ENCODE results near the gene CNOT6. TPM values are rescaled to one million over a fixed set of nuclear protein-coding genes. Genes with fewer than 3 reads are reported as not detected.
A peak's percentile ranks its signal among the peaks of the same experiment; 100 is the strongest.

CNOT6 gene
- total and polyA plus RNA-seq, 5 experiments from 2014 or later, result 6.0 to 50.7 (median 11.1) TPM

DNA sequence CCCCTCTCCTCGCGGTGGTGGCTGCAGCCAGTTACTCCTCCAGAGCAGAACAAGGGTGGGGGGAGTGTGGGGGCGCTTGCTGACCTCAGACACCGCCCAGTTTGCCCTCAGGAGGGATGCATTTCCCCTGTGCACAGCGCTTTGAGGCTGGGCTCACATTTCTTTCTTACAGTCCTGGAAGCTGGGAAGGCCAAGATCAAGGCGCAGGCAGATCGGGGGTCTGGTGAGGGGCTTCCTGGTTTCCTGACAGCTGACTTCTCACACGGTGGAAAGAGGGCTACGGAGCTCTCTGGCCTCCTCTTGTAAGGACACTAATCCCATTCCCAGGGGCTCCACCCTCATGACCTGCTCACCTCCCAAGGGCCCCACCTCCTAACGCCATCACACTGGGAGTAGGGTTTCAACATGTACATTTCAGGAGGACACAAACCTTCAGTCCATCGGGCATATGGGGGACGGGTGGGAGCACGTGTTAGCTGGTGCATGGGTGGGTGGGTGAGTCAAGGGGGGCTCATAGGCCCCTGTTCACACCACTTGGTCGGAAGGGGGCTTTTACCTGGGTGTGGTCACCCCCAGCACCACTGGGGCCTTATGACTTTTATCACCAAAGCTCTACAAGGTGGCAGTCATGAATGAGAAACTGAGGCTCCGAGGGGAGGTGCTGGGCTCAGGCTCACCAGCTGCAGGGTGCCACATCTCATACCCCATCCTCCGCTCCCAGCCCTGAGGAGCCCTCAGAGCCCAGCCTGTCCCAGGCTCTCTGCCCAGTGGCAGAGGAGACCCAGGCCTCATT lies 104.8 kb downstream of the CNOT6 start:
- no peak for ATAC-seq
- H3K36me3 Mint-ChIP-seq, result no peaks in the 10 kb centered on the region
- no peak overlapping the region for H3K4me3 Mint-ChIP-seq
- H3K4me1 Mint-ChIP-seq, result no peaks in the 10 kb centered on the region
- DNase-seq, result no peak
- no peak overlapping the region for H3K27ac Mint-ChIP-seq
- peaks cover 0 to 4% (median 0%) of the 10 kb centered on the region in 5 donors for H3K27me3 Mint-ChIP-seq
- POLR2A ChIA-PET, result interaction anchor here (0.6 to 1.7 kb wide), 5 partner anchors 9 to 74 kb away, joined by 3 to 6 read pairs (median 3); no protein-coding TSS in a partner anchor
- no peaks in the 10 kb centered on the region for H3K9me3 Mint-ChIP-seq

DNA sequence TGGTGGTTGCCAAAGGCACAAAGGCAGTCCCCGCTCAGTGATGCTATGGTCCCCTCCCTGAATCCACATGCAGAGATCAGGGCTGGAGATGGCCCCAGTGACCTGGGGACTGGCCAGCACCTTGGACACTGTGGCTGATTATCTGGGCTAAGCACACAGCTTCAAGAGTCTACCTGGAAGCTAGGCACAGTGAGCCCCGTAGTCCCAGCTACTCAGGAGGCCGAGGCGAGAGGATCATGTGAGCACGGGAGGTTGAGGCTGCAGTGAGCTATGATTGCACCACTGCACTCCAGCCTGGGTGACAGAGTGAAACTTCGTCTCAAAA lies 105.4 kb downstream of the CNOT6 start:
- H3K4me3 Mint-ChIP-seq, result no peak overlapping the region
- no peak for ATAC-seq
- no peaks in the 10 kb centered on the region for H3K9me3 Mint-ChIP-seq
- POLR2A ChIA-PET, result interaction anchor here (0.8 kb wide), 1 partner anchor 9 kb away, joined by 3 read pairs; no protein-coding TSS in a partner anchor
- H3K27ac Mint-ChIP-seq, result no peak overlapping the region
- DNase-seq, result no peak
- H3K36me3 Mint-ChIP-seq, result no peaks in the 10 kb centered on the region
- H3K4me1 Mint-ChIP-seq, result no peaks in the 10 kb centered on the region
- H3K27me3 Mint-ChIP-seq, result peaks cover 0 to 4% (median 0%) of the 10 kb centered on the region in 5 donors

DNA sequence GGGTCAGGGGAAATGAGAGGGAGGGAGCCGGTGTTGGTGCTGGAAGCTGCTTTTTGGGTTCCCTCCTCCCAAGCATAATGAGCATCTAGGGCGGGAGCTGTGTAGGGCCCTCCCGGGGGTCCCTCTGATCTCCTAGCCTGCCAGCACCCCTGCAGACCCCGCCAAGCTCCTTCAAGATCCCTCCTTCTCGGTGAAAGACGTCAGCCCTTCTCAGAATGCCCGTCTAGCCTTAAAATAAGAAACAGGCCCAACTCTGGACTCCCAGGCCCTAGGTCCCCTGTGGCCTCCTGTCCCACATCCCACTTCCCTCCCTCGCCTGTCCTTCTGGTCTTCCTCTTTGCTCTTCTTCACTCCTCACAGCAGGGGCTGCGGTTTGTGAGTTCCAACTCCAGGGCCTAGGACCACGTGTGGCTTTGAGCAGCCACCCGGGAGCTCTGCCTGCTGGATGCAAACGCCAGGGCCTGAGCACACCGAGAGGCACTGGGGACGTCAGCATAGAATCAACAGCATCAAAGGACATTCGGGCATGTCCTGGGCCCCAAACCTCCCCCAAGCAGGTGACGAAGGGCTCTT lies 105.9 kb downstream of the CNOT6 start:
- POLR2A ChIA-PET, result interaction anchor here (0.8 kb wide), 1 partner anchor 10 kb away, joined by 3 read pairs; no protein-coding TSS in a partner anchor
- DNase-seq, result no peak
- no peak for ATAC-seq
- Mint-ChIP-seq H3K36me3 (no peaks in the 10 kb centered on the region), H3K27ac (no peak overlapping the region), H3K9me3 (no peaks in the 10 kb centered on the region), H3K4me1 (no peaks in the 10 kb centered on the region), H3K27me3 (peaks cover 0 to 1% (median 0%) of the 10 kb centered on the region in 5 donors), H3K4me3 (no peak overlapping the region)

DNA sequence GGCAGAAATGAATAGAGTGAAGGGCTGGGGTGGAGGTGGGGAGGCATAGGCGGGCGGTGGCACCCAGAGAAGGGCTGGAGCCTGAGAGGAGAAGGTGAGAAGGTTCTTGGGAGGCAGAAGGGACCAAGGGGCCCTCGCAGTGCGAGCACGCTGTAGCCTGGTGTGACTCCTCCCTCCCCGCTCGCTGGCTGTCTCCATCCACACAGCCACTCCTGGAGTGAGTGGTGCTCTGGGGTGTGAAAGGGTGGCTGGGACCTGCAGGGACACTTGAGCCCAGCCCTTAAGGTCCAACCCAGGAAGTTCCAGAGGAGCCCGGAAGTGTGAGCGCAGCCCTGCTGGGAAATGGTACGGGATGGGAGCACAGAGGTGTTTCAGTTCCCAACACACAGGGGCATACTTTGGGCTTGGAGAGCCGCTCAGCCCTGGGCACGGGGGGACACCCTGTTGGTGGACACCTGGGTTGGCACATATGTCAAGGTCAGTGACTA lies 106.4 kb downstream of the CNOT6 start:
- POLR2A ChIA-PET, result no interaction called here
- Mint-ChIP-seq H3K4me1 (peaks cover 0 to 1% (median 0%) of the 10 kb centered on the region in 4 donors), H3K36me3 (no peaks in the 10 kb centered on the region), H3K9me3 (no peaks in the 10 kb centered on the region), H3K4me3 (no peak overlapping the region), H3K27ac (no peak overlapping the region), H3K27me3 (no peaks in the 10 kb centered on the region)
- ATAC-seq (no peak), DNase-seq (no peak)

DNA sequence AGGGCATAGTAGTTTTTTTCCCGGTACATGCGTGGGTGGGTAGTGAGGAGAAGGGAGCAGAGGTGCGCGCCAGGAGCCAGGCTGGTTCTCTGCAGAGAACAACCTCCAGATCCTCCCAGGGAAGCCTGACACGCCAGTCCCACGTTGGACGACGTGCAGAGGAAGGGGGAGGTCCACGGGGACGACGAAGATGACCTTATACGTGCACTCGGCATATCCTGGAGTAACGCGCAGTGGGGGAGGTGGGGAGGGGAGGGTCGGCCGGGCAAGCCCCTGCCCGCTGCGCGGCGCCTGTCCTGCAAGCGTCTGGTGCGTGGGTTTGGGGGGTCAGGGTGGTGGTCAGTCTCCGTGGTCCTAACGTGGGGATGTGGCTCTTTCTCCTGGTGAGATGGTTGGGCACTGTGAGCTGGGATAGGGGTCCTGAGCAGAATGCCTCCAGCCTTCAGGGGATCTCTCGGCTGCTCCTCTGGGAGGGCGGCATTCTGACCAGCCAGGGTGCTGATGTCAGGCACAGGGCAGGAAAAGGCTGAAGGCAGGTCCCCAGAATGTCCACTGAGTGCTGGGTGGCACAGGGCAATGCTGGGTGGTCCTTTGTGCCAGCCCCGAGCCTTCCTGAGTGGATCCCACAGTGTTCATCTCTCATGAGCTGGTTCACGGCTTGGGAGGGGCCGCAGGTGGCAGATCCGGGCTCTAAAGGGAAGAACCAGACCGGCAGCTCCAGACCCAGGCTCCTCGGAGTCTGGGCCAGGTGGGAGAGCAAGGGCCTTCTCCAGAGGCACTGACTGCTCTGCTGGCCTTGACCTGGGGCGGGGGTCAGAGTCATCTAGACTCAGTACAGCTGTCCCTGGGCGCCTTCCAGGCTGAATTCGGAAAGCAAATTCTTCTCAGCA lies 107.7 kb downstream of the CNOT6 start:
- DNase-seq, result peak in 1 of 10 donors; percentile 12
- Mint-ChIP-seq H3K9me3 (no peaks in the 10 kb centered on the region), H3K27me3 (no peaks in the 10 kb centered on the region), H3K4me1 (peaks cover 2 to 11% (median 4%) of the 10 kb centered on the region in 4 donors), H3K36me3 (no peaks in the 10 kb centered on the region), H3K27ac (peak overlapping the region in 2 of 10 donors; percentile 17 to 27), H3K4me3 (no peak overlapping the region)
- ATAC-seq, result no peak
- POLR2A ChIA-PET, result interaction anchor here (1.0 to 4.4 kb wide), 3 partner anchors 10 to 32 kb away, joined by 3 to 22 read pairs (median 3); partner anchors contain the start of gene SCGB3A1

DNA sequence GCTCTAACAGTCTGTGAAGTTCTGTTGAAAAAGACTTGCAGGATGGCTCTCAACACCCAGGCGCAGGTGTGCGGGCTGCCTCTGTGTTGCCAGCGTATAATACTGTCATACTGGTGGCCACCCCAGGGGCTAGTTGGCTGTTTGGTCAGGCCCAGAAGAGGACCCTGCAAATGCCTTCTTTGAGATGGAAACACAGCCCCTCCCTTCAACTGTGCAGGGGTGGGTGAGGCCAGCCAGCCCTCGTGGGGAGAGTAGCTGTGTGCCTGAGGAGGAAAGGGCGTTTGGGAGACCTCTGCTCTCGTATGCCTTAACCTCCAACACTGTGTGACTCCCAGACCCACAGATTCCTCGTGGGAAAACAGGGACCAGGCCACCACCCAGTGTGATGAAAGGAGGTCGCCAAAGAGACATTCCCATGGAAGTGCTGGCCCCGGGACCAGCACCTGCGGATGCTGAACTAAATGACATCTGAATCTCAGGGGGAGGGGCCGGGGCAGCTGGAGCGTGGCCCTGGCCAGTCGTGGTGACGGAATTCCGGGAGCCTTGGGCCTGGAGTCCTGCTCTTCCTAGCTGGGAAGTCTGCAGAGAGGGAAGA lies 108.4 kb downstream of the CNOT6 start:
- no peak for ATAC-seq
- POLR2A ChIA-PET, result interaction anchor here (0.6 to 4.4 kb wide), 6 partner anchors 11 to 136 kb away, joined by 3 to 22 read pairs (median 3); partner anchors contain the start of gene SCGB3A1

DNA sequence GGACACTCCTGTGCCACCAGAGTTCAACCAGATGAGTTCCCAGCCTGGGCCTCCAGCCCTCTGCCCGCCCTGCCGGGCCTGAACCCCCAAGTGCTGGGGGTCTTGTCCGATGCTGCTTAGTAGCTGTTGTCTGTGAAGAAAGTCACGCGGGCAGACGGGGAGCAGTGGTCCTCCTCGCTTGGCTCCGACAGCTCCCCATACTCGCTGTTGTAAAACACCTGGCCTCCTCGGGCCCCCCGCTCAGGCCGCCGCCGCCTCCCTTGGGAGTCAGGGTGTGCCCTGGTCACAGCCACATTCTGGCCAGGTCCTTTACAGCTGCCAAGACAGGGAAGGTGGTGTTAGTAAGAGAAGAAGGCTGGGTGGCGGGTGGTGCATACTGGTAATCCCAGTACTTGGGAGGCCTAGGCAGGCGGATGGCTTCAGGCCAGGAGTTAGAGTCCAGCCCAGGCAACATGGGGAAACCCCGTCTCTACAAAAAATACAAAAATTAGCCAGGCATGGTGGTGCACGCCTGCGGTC lies 109.0 kb downstream of the CNOT6 start:
- no peak for ATAC-seq
- Mint-ChIP-seq H3K4me3 (no peak overlapping the region), H3K9me3 (no peaks in the 10 kb centered on the region), H3K27me3 (no peaks in the 10 kb centered on the region), H3K36me3 (no peaks in the 10 kb centered on the region), H3K27ac (no peak overlapping the region), H3K4me1 (peaks cover 2 to 11% (median 4%) of the 10 kb centered on the region in 4 donors)
- peak in 1 of 10 donors; percentile 11 for DNase-seq
- POLR2A ChIA-PET, result interaction anchor here (0.6 to 4.4 kb wide), 6 partner anchors 12 to 137 kb away, joined by 3 to 22 read pairs (median 3); partner anchors contain the start of gene SCGB3A1

More for the DNA sequence above, 108.4 kb downstream of the CNOT6 start:
- Mint-ChIP-seq H3K36me3 (no peaks in the 10 kb centered on the region), H3K4me1 (peaks cover 2 to 11% (median 4%) of the 10 kb centered on the region in 4 donors), H3K27ac (no peak overlapping the region), H3K27me3 (no peaks in the 10 kb centered on the region), H3K9me3 (no peaks in the 10 kb centered on the region), H3K4me3 (no peak overlapping the region)
- peak in 1 of 10 donors; percentile 9 for DNase-seq

DNA sequence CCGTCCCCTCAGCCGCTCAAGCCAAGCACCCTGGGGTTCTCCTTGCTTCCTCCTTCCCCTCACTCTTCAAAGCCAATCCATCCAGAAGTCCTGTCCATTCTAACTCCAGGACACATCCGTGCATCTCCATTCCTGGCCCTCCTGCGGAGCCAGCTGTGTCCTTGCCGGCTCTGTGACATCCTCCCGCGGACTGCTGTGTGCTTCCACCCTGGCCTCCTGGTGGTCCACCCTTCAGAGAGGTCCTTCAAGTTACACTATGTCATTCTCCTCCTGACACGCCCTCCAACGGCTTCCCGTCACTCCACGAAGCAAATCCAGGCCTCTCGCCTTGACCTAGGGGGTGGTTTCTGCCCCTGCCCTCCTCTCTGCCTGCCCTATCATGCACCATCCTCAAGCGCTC lies 110.1 kb downstream of the CNOT6 start:
- no peaks in the 10 kb centered on the region for H3K36me3 Mint-ChIP-seq
- H3K4me3 Mint-ChIP-seq, result no peak overlapping the region
- peaks cover 2 to 11% (median 4%) of the 10 kb centered on the region in 4 donors for H3K4me1 Mint-ChIP-seq
- POLR2A ChIA-PET, result interaction anchor here (4.4 kb wide), 1 partner anchor 13 kb away, joined by 22 read pairs; the partner anchor contains the start of gene SCGB3A1
- H3K27me3 Mint-ChIP-seq, result no peaks in the 10 kb centered on the region
- DNase-seq (no peak), ATAC-seq (no peak)
- H3K27ac Mint-ChIP-seq, result peak overlapping the region in 3 of 10 donors; percentile 16 to 65 (median 50)
- H3K9me3 Mint-ChIP-seq, result no peaks in the 10 kb centered on the region

DNA sequence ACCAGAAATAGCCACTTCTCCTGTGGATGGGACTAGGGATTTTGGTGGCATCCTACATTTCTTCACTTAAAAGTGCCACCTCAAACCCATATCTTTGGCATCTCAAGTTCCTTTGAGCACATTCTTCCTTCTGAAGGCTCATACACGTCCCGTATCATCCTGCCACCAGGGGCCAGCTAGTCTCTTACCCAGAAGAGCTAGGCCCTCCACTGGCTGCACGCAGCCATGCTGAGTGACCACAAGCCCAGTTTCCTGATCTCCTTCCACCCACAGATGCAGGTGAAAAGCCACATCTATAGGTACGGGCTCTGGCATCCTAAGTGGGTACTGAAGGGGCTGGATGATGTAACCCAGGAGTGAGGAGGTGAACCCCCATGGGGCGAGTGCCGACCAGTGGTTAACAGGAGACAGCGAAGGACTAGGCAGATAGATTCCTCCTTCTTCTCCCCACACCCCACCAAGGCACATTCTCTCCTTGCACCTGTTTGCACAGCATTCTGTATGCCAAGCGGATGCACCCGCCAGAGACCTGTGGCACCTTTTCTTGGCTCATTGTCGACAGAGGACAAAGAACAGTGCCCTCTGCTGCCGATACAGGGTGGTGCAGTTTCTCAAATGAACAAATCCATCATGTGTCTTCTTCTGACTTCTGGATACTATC lies 111.5 kb downstream of the CNOT6 start:
- Mint-ChIP-seq H3K36me3 (no peaks in the 10 kb centered on the region), H3K27me3 (no peaks in the 10 kb centered on the region), H3K4me3 (no peak overlapping the region), H3K4me1 (peaks cover 2 to 11% (median 4%) of the 10 kb centered on the region in 4 donors), H3K9me3 (no peaks in the 10 kb centered on the region), H3K27ac (peak overlapping the region in 2 of 10 donors; percentile 18 to 50)
- peak; percentile 62 to 87 for ATAC-seq
- DNase-seq, result peak; percentile 38 to 86 (median 59)
- POLR2A ChIA-PET, result interaction anchor here (0.6 to 4.4 kb wide), 5 partner anchors 14 to 226 kb away, joined by 3 to 22 read pairs (median 4); partner anchors contain the start of gene SCGB3A1

DNA sequence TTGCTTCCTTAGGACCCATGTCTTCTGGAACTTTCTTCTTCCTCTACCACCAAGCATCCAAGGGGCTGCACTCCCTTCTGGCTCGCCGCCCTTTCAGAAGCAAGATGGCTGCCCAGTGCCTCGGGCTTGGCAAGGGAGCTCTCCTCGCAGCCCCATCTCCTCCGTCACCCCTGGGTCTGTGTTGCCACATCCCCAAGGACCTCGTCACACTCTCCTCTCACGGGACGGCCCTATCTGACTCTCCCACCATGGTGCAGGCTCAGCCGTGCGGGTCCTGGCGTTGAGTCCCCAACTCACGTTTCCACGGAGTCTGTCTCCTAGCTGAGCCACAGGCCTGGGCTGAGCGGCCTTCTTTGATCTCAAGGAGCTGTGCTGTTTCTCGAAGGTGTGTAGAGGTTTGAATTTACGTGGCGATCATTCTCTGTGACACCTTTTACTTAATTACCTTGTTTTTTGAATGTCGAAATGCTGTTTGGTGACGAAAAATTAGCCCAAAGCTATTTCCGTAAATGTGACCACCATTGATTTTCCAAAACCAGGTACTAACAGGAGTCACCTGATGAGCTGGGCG lies 112.1 kb downstream of the CNOT6 start:
- POLR2A ChIA-PET, result interaction anchor here (0.6 to 4.4 kb wide), 5 partner anchors 12 to 225 kb away, joined by 3 to 22 read pairs (median 4); partner anchors contain the start of gene SCGB3A1
- Mint-ChIP-seq H3K27me3 (no peaks in the 10 kb centered on the region), H3K27ac (peak overlapping the region in 1 of 10 donors; percentile 47), H3K4me3 (no peak overlapping the region), H3K9me3 (no peaks in the 10 kb centered on the region), H3K4me1 (peaks cover 2 to 11% (median 4%) of the 10 kb centered on the region in 4 donors), H3K36me3 (no peaks in the 10 kb centered on the region)
- ATAC-seq (no peak), DNase-seq (no peak)

All from naive thymus-derived CD8-positive, alpha-beta T cell (primary cell).